GM23338 (cell line): Measurements from ENCODE around the gene CAMP. TPM values are rescaled to one million over a fixed set of nuclear protein-coding genes. Genes with fewer than 3 reads are reported as not detected.

ENCODE experiments used
- ATAC-seq: fragments of 200-7000 bp; cut with Tn5 transposase; 3 replicates; pipeline ENCODE4 v1.9.1; 2020
- DNase-seq: peaks from one replicate; pipeline ENCODE4 v3.0.0-alpha.2; 2015; ENCODE audit warnings: low spot score
- H2AFZ ChIP-seq: fragments of 200-600 bp; sonication (generic); 2 replicates; pipeline ENCODE4 v1.8.0; 2016; ENCODE audit warnings: antibody characterized with exemption, mild to moderate bottlenecking, moderate library complexity
- H3F3A ChIP-seq: fragments of 200-600 bp; sonication (generic); replicated peaks from 2 replicates; pipeline ENCODE4 v1.8.0; 2017; ENCODE audit warnings: antibody characterized with exemption, mixed run types, low read depth
- H3K27ac ChIP-seq: fragments of 200-600 bp; sonication (generic); 2 replicates; pipeline ENCODE4 v1.6.1; 2016; ENCODE audit warnings: low read depth
- H3K27me3 ChIP-seq: fragments of 200-600 bp; sonication (generic); 2 replicates; pipeline ENCODE4 v1.8.0; 2016; ENCODE audit warnings: mild to moderate bottlenecking, mixed run types, moderate library complexity; ENCODE audit not compliant: insufficient read depth
- H3K36me3 ChIP-seq: fragments of 200-600 bp; sonication (generic); 2 replicates; pipeline ENCODE4 v1.8.0; 2016; ENCODE audit warnings: mild to moderate bottlenecking; ENCODE audit not compliant: insufficient read depth
- H3K4me1 ChIP-seq: fragments of 200-600 bp; sonication (generic); 2 replicates; pipeline ENCODE4 v1.8.0; 2016; ENCODE audit warnings: mild to moderate bottlenecking, moderate library complexity; ENCODE audit not compliant: insufficient read depth
- H3K4me2 ChIP-seq: fragments of 200-600 bp; sonication (generic); 2 replicates; pipeline ENCODE4 v1.7.1; 2017; ENCODE audit warnings: mixed run types
- H3K4me3 ChIP-seq: fragments of 200-600 bp; sonication (generic); 2 replicates; pipeline ENCODE4 v1.6.1; 2016; ENCODE audit warnings: mixed run types
- H3K79me2 ChIP-seq: fragments of 200-600 bp; sonication (generic); replicated peaks from 2 replicates; pipeline ENCODE4 v1.8.0; 2017; ENCODE audit warnings: mild to moderate bottlenecking; ENCODE audit not compliant: insufficient read depth
- H3K9me2 ChIP-seq: fragments of 200-600 bp; sonication (generic); 2 replicates; pipeline ENCODE4 v1.8.0; 2017; ENCODE audit not compliant: insufficient read depth
- H4K20me1 ChIP-seq: fragments of 200-600 bp; sonication (generic); replicated peaks from 2 replicates; pipeline ENCODE4 v1.8.0; 2017; ENCODE audit warnings: mild to moderate bottlenecking; ENCODE audit not compliant: insufficient read depth
- H3K27ac Mint-ChIP-seq: 2 replicates; pipeline ENCODE4 v1.8.0; 2020; ENCODE audit warnings: inconsistent platforms, mild to moderate bottlenecking, moderate library complexity, mixed read lengths
- H3K27me3 Mint-ChIP-seq: 3 replicates; pipeline ENCODE4 v1.8.0; 2022; ENCODE audit warnings: low read depth, mild to moderate bottlenecking, moderate library complexity, mixed read lengths, inconsistent platforms; ENCODE audit not compliant: insufficient read depth, poor library complexity
- H3K36me3 Mint-ChIP-seq: 3 replicates; pipeline ENCODE4 v1.8.0; 2021; ENCODE audit warnings: low read depth, mild to moderate bottlenecking, inconsistent platforms, moderate library complexity, mixed read lengths
- H3K4me1 Mint-ChIP-seq: 3 replicates; pipeline ENCODE4 v1.8.0; 2020; ENCODE audit warnings: mild to moderate bottlenecking, inconsistent platforms, mixed read lengths
- H3K4me3 Mint-ChIP-seq: 3 replicates; pipeline ENCODE4 v1.8.0; 2021; ENCODE audit warnings: moderate library complexity, mild to moderate bottlenecking, inconsistent platforms, mixed read lengths
- H3K9me3 Mint-ChIP-seq: 3 replicates; pipeline ENCODE4 v1.8.0; 2020; ENCODE audit warnings: moderate library complexity, mild to moderate bottlenecking, inconsistent platforms, mixed read lengths
- CREB1 ChIP-seq: fragments of 250-450 bp; sonication (Bioruptor Pico); IDR thresholded peaks from 2 replicates; pipeline ENCODE4 v1.5.0; 2020; ENCODE audit warnings: low read depth, mild to moderate bottlenecking, moderate library complexity
- CTCF ChIP-seq, 2 experiments: fragments of 200-600 bp in 1 of 2; sonication (generic) in 1 of 2; conservative IDR thresholded peaks; 2 replicates each; pipeline versions ENCODE4 v1.5.1 to v1.6.1; 2016 to 2017; ENCODE audit warnings: antibody characterized with exemption in 2 of 2, low read depth in 2 of 2, mild to moderate bottlenecking in 2 of 2, moderate library complexity in 1 of 2
- EZH2 ChIP-seq: fragments of 200-600 bp; sonication (generic); IDR thresholded peaks from one replicate; pipeline ENCODE4 v1.8.0; 2017; ENCODE audit warnings: antibody characterized with exemption, mild to moderate bottlenecking, low read depth; ENCODE audit not compliant: unreplicated experiment
- EZH2phosphoT487 ChIP-seq: fragments of 200-600 bp; sonication (generic); IDR thresholded peaks from one replicate; pipeline ENCODE4 v1.8.1; 2018; ENCODE audit warnings: antibody characterized with exemption; ENCODE audit not compliant: unreplicated experiment
- NANOG ChIP-seq: IDR thresholded peaks from 2 replicates; pipeline ENCODE4 v1.6.1; 2016; ENCODE audit warnings: antibody characterized with exemption, borderline replicate concordance
- POLR2AphosphoS5 ChIP-seq: IDR thresholded peaks from 2 replicates; pipeline ENCODE4 v1.6.1; 2016; ENCODE audit warnings: antibody characterized with exemption, low read depth
- STAT1 ChIP-seq: IDR thresholded peaks from one replicate; pipeline ENCODE4 v1.6.1; 2016; ENCODE audit warnings: antibody characterized with exemption; ENCODE audit not compliant: unreplicated experiment
- ZNF331 ChIP-seq: fragments of 250-450 bp; sonication (Bioruptor Pico); IDR thresholded peaks from 2 replicates; pipeline ENCODE4 v1.5.0; 2020; ENCODE audit warnings: low read depth, mild to moderate bottlenecking, moderate library complexity
- ZNF462 ChIP-seq: fragments of 250-450 bp; sonication (Bioruptor Pico); IDR thresholded peaks from 2 replicates; pipeline ENCODE4 v1.5.0; 2020; ENCODE audit warnings: mild to moderate bottlenecking, moderate library complexity
- polyA plus RNA-seq: library from polyadenylated mRNA; unstranded; fragments of >200 nt; fragmentation: Nextera tagmentation; extraction: Ambion mirVana; gene quantifications from 2 replicates; pipeline ENCODE4 v1.2.1, GENCODE V29; 2016
- total RNA-seq: library from RNA; depleted of rRNA; stranded (reverse); fragments of >200 nt; shearing (Covaris generic); gene quantifications from 2 replicates; pipeline ENCODE4 v1.2.3, GENCODE V29; 2014
- TF ChIP-seq, protein P1 (sequence below): IDR thresholded peaks from one replicate; pipeline ENCODE4 v1.6.1; 2018; ENCODE audit warnings: antibody characterized with exemption; ENCODE audit not compliant: unreplicated experiment
- TF ChIP-seq, protein P2 (sequence below): IDR thresholded peaks from 2 replicates; pipeline ENCODE4 v1.6.1; 2016; ENCODE audit warnings: antibody characterized with exemption

CAMP gene
- total and polyA plus RNA-seq, 2 experiments from 2014 or later = not detected

DNA sequence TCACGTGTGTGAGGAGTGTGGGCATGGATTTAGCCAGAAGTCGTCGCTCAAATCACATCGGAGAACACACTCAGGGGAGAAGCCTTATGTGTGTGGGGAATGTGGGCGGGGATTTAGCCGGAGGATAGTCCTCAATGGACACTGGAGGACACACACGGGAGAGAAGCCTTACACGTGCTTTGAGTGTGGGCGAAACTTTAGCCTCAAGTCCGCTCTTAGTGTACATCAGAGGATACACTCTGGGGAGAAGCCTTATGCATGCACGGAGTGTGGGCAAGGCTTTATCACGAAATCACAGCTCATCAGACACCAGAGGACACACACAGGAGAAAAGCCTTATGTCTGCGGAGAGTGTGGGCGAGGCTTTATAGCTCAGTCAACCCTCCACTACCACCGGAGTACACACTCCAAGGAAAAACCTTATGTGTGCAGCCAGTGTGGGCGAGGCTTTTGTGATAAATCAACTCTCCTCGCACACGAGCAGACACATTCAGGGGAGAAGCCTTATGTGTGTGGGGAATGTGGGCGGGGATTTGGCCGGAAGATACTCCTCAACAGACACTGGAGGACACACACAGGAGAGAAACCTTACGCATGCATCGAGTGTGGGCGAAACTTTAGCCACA is 45.8 kb downstream of the CAMP start:
- Mint-ChIP-seq H3K9me3 (peaks cover 38% of the 10 kb centered on the region), H3K36me3 (peaks cover 90% of the 10 kb centered on the region), H3K27ac (no peak overlapping the region), H3K4me3 (no peak overlapping the region), H3K27me3 (peaks cover 17% of the 10 kb centered on the region), H3K4me1 (no peaks in the 10 kb centered on the region; the same call in 2 of the 3 replicates)
- Histone ChIP-seq H3K9me2 (0 out of 2 replicates have a peak, but pooled peaks cover 4% of the 10 kb centered on the region), H3K4me2 (no peak overlapping the region), H3K4me3 (no peak overlapping the region), H3K79me2 (peaks cover 11% of the 10 kb centered on the region), H3K36me3 (peaks cover 68% of the 10 kb centered on the region), H2AFZ (no peak overlapping the region), H3K27me3 (no peaks in the 10 kb centered on the region), H4K20me1 (peaks cover 33% of the 10 kb centered on the region), H3F3A (peaks cover 48% of the 10 kb centered on the region), H3K27ac (no peak overlapping the region), H3K4me1 (0 out of 2 replicates have a peak, but pooled peaks cover 3% of the 10 kb centered on the region)
- DNase-seq (no peak), ATAC-seq (no peak)
- TF ChIP-seq EZH2 (no peak), ZNF462 (no peak), POLR2AphosphoS5 (no peak), CREB1 (CRISPR knock-in tag) (no peak), EZH2phosphoT487 (no peak), CTCF (conservative IDR thresholded peaks at IDR 0.05; ENCODE audit: low read depth in 2 of 2) (no peak), STAT1 (no peak), ZNF331 (CRISPR knock-in tag) (no peak), NANOG (no peak)
- TF ChIP-seq, protein P1, sequence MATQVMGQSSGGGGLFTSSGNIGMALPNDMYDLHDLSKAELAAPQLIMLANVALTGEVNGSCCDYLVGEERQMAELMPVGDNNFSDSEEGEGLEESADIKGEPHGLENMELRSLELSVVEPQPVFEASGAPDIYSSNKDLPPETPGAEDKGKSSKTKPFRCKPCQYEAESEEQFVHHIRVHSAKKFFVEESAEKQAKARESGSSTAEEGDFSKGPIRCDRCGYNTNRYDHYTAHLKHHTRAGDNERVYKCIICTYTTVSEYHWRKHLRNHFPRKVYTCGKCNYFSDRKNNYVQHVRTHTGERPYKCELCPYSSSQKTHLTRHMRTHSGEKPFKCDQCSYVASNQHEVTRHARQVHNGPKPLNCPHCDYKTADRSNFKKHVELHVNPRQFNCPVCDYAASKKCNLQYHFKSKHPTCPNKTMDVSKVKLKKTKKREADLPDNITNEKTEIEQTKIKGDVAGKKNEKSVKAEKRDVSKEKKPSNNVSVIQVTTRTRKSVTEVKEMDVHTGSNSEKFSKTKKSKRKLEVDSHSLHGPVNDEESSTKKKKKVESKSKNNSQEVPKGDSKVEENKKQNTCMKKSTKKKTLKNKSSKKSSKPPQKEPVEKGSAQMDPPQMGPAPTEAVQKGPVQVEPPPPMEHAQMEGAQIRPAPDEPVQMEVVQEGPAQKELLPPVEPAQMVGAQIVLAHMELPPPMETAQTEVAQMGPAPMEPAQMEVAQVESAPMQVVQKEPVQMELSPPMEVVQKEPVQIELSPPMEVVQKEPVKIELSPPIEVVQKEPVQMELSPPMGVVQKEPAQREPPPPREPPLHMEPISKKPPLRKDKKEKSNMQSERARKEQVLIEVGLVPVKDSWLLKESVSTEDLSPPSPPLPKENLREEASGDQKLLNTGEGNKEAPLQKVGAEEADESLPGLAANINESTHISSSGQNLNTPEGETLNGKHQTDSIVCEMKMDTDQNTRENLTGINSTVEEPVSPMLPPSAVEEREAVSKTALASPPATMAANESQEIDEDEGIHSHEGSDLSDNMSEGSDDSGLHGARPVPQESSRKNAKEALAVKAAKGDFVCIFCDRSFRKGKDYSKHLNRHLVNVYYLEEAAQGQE = no peak
- TF ChIP-seq, protein P2, sequence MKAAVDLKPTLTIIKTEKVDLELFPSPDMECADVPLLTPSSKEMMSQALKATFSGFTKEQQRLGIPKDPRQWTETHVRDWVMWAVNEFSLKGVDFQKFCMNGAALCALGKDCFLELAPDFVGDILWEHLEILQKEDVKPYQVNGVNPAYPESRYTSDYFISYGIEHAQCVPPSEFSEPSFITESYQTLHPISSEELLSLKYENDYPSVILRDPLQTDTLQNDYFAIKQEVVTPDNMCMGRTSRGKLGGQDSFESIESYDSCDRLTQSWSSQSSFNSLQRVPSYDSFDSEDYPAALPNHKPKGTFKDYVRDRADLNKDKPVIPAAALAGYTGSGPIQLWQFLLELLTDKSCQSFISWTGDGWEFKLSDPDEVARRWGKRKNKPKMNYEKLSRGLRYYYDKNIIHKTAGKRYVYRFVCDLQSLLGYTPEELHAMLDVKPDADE = no peak
